Gastroesophageal sphincter (tissue), 4 donors: ENCODE data around the gene TMEM123. TPM values are rescaled to one million over a fixed set of nuclear protein-coding genes. Genes with fewer than 3 reads are reported as not detected.

ENCODE experiments used
- ATAC-seq: fragments of 150-250 bp; one replicate; pipeline ENCODE4 v1.9.1; 2016; ENCODE audit warnings: mild to moderate bottlenecking, moderate library complexity
- H3K27ac ChIP-seq, 4 donors: fragments of 200-600 bp; sonication (generic) in 3 of 4; 1 replicate in 3 of 4; 2 replicates in 1 of 4; pipeline ENCODE4 v1.5.1; 2016 to 2019
- H3K27me3 ChIP-seq: fragments of 200-600 bp; sonication (generic); one replicate; pipeline ENCODE4 v1.5.1; 2019
- H3K36me3 ChIP-seq, 2 donors: fragments of 200-600 bp; sonication (generic); one replicate each; pipeline ENCODE4 v1.5.1; 2019; ENCODE audit warnings: control low read depth in 1 of 2
- H3K4me1 ChIP-seq, 3 donors: fragments of 200-600 bp; sonication (generic); 1 replicate in 2 of 3; 2 replicates in 1 of 3; pipeline ENCODE4 v1.5.1; 2016 to 2019; ENCODE audit warnings: control low read depth in 2 of 3
- H3K4me3 ChIP-seq, 2 donors: fragments of 200-600 bp; sonication (generic); one replicate each; pipeline ENCODE4 v1.5.1; 2019; ENCODE audit warnings: mild to moderate bottlenecking in 1 of 2, moderate library complexity in 1 of 2
- H3K9me3 ChIP-seq, 3 donors: fragments of 200-600 bp; sonication (generic); one replicate each; pipeline ENCODE4 v1.5.1; 2017 to 2019; ENCODE audit warnings: control low read depth in 2 of 3
- CTCF ChIP-seq, 4 experiments: fragments of 200-600 bp in 2 of 4; fragments of 450-650 bp in 2 of 4; sonication (generic) in 1 of 4; IDR thresholded peaks; one replicate each; pipeline ENCODE4 v1.5.1; 2017 to 2019; ENCODE audit warnings: antibody characterized with exemption in 4 of 4, mild to moderate bottlenecking in 2 of 4, moderate library complexity in 2 of 4
- EP300 ChIP-seq: sonication (generic); formaldehyde crosslinking; IDR thresholded peaks from one replicate; pipeline ENCODE4 v1.6.1; 2017; ENCODE audit warnings: antibody characterized with exemption, mild to moderate bottlenecking
- POLR2A ChIP-seq, 2 donors: fragments of 450-650 bp; IDR thresholded peaks; one replicate each; pipeline ENCODE4 v1.6.1; 2017; ENCODE audit warnings: antibody characterized with exemption in 2 of 2, mild to moderate bottlenecking in 2 of 2, moderate library complexity in 1 of 2
- POLR2AphosphoS5 ChIP-seq: sonication (generic); formaldehyde crosslinking; IDR thresholded peaks from one replicate; pipeline ENCODE4 v1.6.1; 2017; ENCODE audit warnings: antibody characterized with exemption
- WGBS, 2 donors: methylation state at CpG; one replicate each; pipeline ENCODE4 v1.1.5; 2018; ENCODE audit warnings: low coverage in 1 of 2; 5-methylcytosine and 5-hydroxymethylcytosine counted together
- total RNA-seq, 4 donors: library from RNA; depleted of rRNA; stranded (reverse); fragments of >200 nt; gene quantifications; one replicate each; pipeline ENCODE4 v1.1.0, GENCODE V29; 2016

Gene TMEM123
- total RNA-seq, 4 donors from 2014 or later: 87.6 to 141 (median 101) TPM

GRCh38 chr11:102421261-102421660 is 31.3 kb downstream of the TMEM123 start:
- WGBS, 2 donors: 46 to 49% methylated on average over 3 of the region's 3 CpGs
- TF ChIP-seq POLR2A (IDR thresholded peaks at IDR 0.05) (no peak), POLR2AphosphoS5 (no peak), CTCF (IDR thresholded peaks at IDR 0.05) (no peak), EP300 (no peak)
- peaks cover 0 to 47% (median 0%) of the 10 kb centered on the region in 3 donors for H3K4me1 ChIP-seq
- ATAC-seq: no peak
- H3K9me3 ChIP-seq: peaks cover 0 to 12% (median 0%) of the 10 kb centered on the region in 3 donors
- no peaks in the 10 kb centered on the region for H3K36me3 ChIP-seq
- no peak overlapping the region for H3K27ac ChIP-seq
- H3K27me3 ChIP-seq: no peaks in the 10 kb centered on the region
- no peak overlapping the region for H3K4me3 ChIP-seq

GRCh38 chr11:102420547-102420946 is 32.0 kb downstream of the TMEM123 start:
- ATAC-seq: no peak
- H3K27ac ChIP-seq: no peak overlapping the region

GRCh38 chr11:102419181-102419580 is 33.4 kb downstream of the TMEM123 start:
- no peak overlapping the region for H3K4me3 ChIP-seq
- peaks cover 0 to 33% (median 0%) of the 10 kb centered on the region in 3 donors for H3K4me1 ChIP-seq
- no peaks in the 10 kb centered on the region for H3K36me3 ChIP-seq
- H3K9me3 ChIP-seq: peaks cover 0 to 16% (median 0%) of the 10 kb centered on the region in 3 donors
- TF ChIP-seq POLR2A (IDR thresholded peaks at IDR 0.05) (no peak), CTCF (IDR thresholded peaks at IDR 0.05) (no peak), EP300 (no peak), POLR2AphosphoS5 (no peak)
- H3K27me3 ChIP-seq: no peaks in the 10 kb centered on the region
- no peak overlapping the region for H3K27ac ChIP-seq
- no peak for ATAC-seq
- 57 to 77% methylated on average over 3 of the region's 3 CpGs for WGBS, 2 donors

More at GRCh38 chr11:102420547-102420946, 32.0 kb downstream of the TMEM123 start:
- H3K36me3 ChIP-seq: no peaks in the 10 kb centered on the region
- 58 to 60% methylated on average over 2 of the region's 2 CpGs for WGBS, 2 donors
- H3K4me3 ChIP-seq: no peak overlapping the region
- TF ChIP-seq POLR2AphosphoS5 (no peak), EP300 (no peak), POLR2A (IDR thresholded peaks at IDR 0.05) (no peak), CTCF (IDR thresholded peaks at IDR 0.05) (no peak)
- peaks cover 0 to 16% (median 0%) of the 10 kb centered on the region in 3 donors for H3K9me3 ChIP-seq
- peaks cover 0 to 40% (median 0%) of the 10 kb centered on the region in 3 donors for H3K4me1 ChIP-seq
- no peaks in the 10 kb centered on the region for H3K27me3 ChIP-seq

GRCh38 chr11:102416976-102417375 is 35.6 kb downstream of the TMEM123 start:
- Histone ChIP-seq H3K4me1 (peaks cover 0 to 16% (median 0%) of the 10 kb centered on the region in 3 donors), H3K9me3 (peaks cover 0 to 16% (median 0%) of the 10 kb centered on the region in 3 donors), H3K36me3 (no peaks in the 10 kb centered on the region), H3K27ac (no peak overlapping the region), H3K4me3 (no peak overlapping the region), H3K27me3 (no peaks in the 10 kb centered on the region)
- TF ChIP-seq CTCF (IDR thresholded peaks at IDR 0.05): no peak
- no peak for TF ChIP-seq POLR2AphosphoS5
- no peak for TF ChIP-seq EP300
- TF ChIP-seq POLR2A (IDR thresholded peaks at IDR 0.05): no peak
- 94 to 100% methylated on average over 1 to 2 of the region's 2 CpGs for WGBS, 2 donors
- no peak for ATAC-seq

- H3K36me3 ChIP-seq: no peaks in the 10 kb centered on the region
- whole genome bisulfite sequencing, 2 donors: 73% methylated on average over 1 of the region's 1 CpG; no CpG with 5 or more reads in 1 of the 2 donors
- peaks cover 0 to 16% (median 0%) of the 10 kb centered on the region in 3 donors for H3K9me3 ChIP-seq
- H3K27ac ChIP-seq: no peak overlapping the region
- peaks cover 0 to 13% (median 0%) of the 10 kb centered on the region in 3 donors for H3K4me1 ChIP-seq
- no peak overlapping the region for H3K4me3 ChIP-seq
- ATAC-seq: no peak
- H3K27me3 ChIP-seq: no peaks in the 10 kb centered on the region
- TF ChIP-seq EP300 (no peak), CTCF (IDR thresholded peaks at IDR 0.05) (no peak), POLR2AphosphoS5 (no peak), POLR2A (IDR thresholded peaks at IDR 0.05) (no peak)
These were observed 37.2 kb downstream of the TMEM123 start for GRCh38 chr11:102415304-102415916.
